GM18517 (cell line): ENCODE measurements around the gene STX7.

ENCODE experiments used
- ATAC-seq: cut with Tn5 transposase; IDR thresholded peaks from one replicate; pipeline ENCODE4 v1.9.1; 2021; ENCODE audit warnings: mild to moderate bottlenecking, moderate library complexity; ENCODE audit not compliant: unreplicated experiment

STX7 gene

DNA sequence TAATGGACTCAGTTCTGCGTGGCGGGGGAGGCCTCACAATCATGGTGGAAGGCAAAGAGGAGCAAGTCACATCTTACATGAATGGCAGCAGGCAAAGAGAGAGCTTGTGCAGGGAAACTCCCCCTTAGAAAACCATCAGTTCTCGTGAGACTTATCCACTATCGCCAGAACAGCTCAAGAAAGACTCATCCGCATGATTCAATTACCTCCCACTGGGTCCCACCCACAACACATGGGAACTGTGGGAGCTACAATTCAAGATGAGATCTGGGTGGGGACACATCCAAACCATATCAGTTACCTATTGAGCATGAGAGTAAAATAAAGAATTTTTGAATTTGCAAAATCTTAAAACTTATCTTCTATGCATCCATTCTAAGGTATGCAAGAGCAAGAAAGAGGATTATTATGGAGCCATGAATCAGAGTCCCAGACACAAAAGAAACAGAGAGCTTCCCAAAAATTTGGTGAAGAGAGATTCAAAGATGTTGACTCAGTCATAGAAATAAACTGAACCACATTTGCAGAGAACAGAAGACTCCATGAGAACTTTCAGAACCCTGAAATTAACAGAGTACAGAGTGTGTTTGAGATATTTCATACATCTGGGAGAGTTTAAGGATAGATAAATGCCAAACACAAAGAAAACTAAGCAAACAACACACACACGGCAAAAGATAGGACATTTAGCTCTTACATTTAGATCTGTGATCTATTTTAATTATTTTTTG is 94.5 kb downstream of the STX7 start:
- ATAC-seq, result no peak

DNA sequence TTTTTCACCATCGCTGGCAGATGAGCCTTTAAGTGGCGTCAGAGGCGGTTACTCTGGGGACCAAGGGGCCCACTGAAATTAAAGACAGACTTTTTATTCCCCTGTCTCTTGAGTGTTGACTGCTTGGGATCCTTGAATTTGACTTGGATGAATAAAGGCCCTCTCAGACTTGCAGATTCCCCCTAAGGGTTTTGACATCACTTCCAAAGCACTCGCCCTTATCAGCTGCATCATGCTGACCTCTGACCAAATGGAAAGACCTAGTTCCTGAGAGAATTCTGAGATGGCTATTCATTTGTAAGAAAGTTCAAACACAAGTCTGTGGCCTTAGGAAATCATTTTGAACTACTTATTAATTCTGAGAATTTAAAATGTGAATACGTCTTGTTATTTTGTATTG is 98.2 kb downstream of the STX7 start:
- no peak for ATAC-seq

DNA sequence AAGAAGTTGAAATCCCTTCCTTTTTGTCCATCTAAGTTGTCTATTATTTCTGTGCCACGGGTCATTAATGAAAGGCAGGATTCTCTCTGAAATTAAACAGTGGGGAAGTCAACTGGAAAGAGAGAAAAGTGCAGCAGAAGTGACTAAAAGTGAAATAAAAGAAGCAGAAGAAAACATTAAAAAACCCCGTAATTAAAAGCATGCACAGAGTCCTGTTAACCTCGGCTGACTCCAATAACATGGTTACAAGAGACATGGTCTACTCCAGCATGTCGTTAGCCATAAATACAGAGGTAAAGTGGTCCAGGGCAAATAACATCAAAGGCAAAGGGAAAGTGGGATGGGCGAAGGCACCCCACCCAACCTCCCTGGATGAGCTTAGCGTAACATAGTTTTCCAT is 98.6 kb downstream of the STX7 start:
- no peak for ATAC-seq

DNA sequence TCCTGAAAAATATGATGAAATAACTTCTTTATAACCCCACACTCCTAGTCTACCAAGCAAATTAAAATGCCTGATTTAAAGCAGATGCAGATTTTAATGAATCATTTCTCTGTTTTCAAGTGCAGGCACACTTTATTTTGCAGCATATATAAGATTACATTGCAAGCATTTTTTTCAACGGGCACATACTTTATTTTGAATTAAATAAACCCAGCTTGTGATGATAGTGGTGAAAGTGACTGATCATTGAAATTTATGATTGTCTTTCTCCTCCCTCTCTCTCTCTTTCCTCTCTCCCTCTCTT is 99.5 kb downstream of the STX7 start:
- no peak for ATAC-seq

DNA sequence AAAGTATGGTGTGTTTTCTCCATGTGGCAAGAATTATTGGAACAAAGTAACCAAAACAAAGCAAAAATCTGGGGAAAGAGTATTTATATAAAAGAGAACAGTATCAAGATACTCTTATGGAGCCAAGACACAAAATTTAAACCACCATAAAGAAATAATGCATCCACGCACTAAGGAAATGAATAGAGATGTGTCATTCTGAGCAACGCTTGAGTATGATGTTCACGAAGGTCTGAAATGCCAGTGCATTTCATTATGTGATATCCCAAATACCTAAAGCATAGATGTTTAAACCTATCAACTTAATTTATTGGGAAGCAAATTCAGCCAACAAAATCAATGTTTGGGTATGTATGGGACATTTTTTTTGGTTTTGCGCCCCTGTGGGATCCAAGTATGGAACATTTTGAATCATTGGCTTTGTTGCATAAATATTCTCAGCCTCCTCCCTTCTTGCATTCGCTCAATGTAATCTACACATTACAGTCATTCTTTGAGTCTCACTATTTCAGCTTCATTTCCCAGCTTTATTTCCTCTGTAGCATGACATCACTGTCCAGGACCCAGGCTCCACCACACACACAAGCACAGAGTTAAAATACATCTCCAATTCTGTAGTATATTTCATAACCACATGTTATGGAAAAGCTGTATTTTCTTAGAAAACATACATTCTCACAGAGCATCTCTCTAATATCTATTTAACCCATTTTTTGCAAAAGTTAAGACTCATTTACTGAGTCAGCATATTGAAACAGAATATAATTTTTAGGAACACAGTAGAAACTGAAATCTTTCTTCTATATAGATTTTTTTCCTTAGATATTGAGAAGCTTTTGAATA is 100.0 kb downstream of the STX7 start:
- ATAC-seq, result no peak

DNA sequence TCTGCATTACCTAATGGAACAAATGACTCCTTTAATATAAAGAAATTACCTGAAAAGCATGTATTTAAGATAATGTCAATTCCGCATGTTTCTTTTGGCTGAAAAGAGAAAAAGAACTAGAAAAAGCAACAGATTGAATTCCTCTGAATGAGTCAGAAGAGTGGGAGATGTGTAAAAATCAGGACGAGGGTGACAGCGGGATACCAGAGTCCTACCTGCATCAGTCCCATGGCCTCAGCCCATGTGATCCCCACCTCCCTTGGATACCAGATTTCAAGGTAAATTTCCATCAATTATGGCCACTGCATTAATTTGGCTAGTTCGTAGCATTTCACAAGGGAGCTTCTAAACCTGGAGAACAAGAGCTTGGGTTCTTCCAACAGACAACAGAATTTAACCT is 101.6 kb downstream of the STX7 start:
- no peak for ATAC-seq

DNA sequence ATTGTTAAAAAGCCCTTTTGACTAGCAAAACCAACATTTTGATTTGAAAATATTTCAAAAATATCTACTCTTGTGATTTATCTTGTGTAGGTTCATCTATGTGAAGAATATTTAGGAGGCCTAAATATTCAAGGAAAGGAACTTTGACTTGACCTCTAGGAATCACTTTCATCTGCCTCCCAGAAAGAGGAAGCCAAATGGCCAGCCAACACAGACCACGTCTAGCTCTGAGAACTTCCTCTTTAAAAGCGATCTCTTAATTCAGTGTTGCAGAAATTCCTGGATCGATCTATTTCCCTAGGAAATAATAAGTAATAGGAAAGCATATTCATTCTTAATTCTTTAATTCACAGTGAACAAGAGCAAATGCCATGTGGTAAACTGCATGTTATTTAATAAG is 102.1 kb downstream of the STX7 start:
- ATAC-seq, result no peak

DNA sequence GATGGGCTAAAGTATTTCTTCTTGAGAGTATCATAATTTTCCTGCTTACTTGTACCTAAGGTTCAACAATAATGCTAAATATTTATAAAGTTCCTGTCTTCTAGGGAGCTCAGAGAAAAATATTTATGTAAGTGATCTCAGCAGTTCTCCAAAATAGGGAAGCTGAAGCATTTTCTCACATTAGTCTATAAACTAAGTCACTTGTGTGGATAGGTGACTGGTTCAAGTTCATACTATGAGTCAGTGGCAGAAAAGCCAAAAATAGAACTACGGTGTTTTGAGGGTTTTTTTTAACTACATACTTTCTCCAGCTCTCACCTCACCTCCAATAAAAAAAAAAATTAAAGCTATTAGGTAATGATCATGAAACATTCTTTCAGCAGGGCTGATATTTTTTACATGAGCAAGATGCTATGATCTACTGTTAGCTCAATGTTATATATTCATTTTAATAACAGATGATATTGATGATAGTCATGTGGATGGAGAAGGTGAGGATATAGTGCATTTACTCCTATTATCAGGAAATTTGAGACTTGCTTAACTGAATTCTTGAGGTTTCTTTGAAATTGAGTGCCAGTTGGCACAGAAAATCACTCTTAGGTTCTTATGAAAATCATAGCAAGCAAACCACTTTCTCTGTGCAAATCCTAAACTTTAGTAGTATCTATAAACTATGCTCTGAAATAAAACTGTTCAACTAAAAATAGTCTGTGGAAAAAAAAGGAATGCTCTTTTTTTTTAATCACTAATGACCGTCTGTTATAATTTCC is 107.6 kb downstream of the STX7 start:
- peak; percentile 79 for ATAC-seq

DNA sequence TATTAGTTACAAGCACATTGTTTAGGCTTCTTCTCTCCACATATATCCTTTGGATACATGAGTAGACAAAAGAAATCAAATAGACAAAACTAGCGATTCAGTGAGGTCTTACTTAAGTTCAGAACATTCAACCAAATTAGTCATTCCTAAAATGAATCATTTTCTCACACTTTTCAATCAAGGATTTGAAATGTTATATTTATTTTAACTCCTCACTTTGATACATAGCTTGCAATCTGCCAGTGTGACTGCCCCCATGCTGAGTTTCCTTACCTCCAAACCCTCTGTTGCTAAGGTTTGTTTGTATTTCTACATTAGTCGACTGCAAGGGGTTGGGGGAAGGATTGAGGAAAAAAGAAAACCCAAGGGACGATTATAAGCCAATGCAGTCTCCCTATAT is 108.2 kb downstream of the STX7 start:
- ATAC-seq, result peak; percentile 11

DNA sequence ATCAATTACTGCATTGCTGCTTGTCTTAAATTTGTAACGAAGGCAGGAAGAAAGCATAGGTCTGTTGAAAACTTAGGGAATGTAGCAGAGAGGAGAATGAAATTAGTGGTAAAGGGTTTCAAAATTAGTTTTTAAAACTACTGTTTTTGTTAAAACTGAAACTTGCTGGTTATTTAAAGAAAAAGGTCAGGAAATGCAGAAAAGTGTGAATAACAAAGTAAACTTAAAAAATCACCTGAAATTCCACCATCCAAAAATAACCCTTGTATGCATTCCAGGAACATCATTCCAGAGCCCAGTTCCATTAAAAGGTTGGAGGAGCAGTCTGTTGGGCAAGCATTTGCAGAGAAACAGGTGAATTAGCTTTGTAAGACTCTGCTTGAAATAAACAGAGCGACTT is 108.6 kb downstream of the STX7 start:
- no peak for ATAC-seq

DNA sequence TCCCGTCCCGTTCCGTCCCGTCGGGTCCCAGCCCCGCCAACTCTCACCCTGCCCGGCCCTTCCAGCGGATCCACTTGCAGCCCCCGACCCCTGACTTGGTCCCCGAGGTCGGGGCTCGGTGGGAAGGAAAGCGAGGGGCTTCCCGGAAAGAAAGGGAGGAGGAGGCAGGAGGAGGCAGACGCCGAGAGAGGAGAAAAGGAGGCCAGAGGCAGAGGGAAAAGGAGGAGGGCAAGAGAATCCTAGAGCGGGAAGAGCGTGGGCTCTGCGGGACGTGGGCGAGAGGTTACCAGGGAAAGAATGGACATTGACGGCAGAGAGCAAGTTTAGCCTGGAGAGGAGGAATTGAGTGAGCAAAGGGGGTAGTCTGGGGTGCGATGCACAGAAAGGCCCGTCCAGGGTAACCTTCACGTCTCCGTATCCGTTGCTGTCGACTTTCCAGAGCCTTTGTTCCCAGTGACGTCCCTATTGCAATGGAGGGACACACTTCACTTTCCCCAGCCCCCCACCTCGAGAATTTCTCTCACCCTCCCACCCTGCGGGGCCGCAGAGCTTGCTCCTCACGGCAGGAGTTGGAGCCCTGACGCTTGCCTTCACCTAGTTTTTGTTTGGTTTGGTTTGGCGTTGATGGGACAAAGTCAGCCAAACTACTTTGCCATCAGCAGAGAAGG is 111.2 kb downstream of the STX7 start:
- ATAC-seq, result no peak

DNA sequence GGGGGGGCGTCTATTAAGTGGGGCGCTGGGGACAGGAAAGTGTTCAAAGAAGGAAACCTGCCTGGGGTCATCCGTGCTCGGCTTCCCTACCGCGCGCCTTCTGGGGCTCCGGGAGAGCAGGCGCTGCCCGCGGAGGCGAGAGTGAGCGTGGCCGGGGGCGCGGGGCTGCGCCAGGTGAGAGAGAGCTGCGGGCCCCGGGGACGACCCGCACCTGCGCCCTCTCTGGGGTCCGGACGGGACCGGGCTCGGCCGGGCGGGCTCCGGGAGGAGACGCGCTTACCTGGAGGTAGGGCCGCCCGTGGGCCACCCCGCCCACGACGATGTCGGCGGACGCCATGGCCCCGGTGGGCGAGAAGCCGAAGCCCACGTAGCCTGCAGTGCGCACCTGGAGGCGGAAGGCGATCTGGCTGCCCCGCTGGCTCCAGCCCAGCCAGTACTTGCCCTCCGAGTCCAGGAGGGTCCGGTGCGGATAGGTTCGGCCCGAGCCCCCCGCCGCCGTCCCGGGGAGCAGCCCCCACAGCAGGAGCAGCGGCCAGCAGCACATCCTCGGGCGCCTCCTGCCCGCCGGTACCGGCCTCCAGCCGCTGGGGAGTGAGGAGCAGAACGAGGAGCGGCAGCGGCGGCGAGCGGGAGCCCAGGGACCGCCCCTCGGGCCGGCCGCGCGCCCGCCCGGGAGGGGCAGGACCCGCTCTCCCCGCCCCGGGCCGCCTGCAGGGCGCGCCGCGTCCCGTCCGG is 111.9 kb downstream of the STX7 start, which contains the start of gene MOXD1:
Gene MOXD1, minus strand, starts transcription at position 593 of the 735 bp plus-strand sequence. Its CDS starts 49 bp downstream, at position 544.
- no peak for ATAC-seq

DNA sequence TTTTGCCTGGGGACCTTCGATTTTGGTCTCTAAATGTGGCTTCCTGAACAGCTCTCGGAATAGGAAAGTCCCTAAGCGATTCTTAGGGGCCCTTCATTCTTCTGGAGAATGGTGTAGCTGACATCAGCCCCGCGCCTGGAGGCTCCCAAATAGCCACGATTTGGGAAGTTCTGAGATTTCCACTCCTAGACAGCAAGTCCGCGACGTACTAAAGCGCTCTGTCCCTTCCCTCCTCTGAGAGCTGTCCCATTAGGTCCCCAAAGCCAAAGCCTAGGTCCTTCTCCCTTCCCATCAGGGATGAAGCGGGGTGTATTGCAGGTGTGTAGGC is 112.4 kb downstream of the STX7 start:
- ATAC-seq, result no peak

DNA sequence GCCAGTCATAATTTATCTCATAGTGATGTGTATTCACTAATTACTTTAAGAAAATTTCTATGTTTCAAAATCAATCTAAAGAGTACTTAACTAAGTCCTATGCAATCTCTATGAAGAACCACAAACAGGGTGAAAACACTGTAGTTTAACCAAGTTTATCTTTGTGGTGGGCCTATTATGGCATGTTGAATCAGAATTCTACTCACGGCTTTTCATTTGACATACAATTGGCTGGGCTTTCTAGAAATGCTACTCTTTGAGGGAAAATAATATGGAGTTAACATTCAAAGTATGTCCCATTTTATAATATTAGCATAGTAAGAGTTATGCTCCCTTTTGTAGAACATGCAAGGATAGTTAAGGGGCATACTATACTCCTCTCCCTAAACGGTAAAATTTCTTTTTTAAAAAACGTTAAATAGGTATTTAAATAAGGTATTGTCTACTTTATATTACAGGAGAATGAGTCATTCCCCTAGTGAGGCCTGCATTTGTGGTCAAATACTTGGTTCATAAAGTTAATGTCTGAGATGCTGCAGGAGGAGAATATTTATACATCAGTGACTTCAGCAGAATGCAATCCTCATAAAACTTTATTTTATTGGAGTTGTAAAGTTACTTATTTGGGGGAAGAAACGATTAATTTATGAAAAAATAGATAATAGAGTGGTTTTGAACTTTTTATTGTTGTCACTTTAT is 113.4 kb downstream of the STX7 start:
- ATAC-seq, result no peak
